ENCODE data around the gene PLEKHF1. TPM values are rescaled to one million over a fixed set of nuclear protein-coding genes. Genes with fewer than 3 reads are reported as not detected.

The PLEKHF1 gene
- total RNA-seq, 4 donors from 2014 or later = 69.1 to 164 (median 135) TPM

DNA sequence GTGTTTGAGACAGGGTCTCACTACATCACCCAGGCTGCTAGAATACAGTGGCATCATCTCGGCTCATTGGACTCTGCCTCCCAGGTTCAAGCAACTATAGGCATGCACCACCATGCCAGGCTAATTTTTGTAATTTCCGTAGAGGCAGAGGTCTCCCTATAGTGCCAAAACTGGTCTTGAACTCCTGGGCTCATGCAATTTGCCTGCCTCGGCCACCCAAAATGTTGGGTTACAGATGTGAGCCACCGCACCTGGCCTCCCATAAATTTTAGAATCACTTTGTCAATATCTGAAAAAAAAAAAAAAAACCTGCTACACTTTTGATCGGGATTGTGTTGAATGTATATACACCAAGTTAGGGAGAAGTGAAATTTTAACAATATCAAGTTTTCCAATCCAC, 11.9 kb upstream of the PLEKHF1 start:
- no peak for DNase-seq
- Histone ChIP-seq H3K27me3 (no peaks in the 10 kb centered on the region), H3K4me1 (no peaks in the 10 kb centered on the region), H3K4me3 (no peak overlapping the region), H3K9me3 (peaks cover 0 to 3% (median 0%) of the 10 kb centered on the region in 3 donors), H3K36me3 (no peaks in the 10 kb centered on the region), H3K27ac (no peak overlapping the region)
- intact Hi-C loops (cut with DNase I; ENCODE audit: low total_unique reads) (no loop called here), in situ Hi-C loops (cut with MboI; ENCODE audit: low sequenced_read_pairs in 4 of 4) (no loop called here)
- TF ChIP-seq POLR2A (IDR thresholded peaks at IDR 0.05) = no peak
- TF ChIP-seq, protein P1, sequence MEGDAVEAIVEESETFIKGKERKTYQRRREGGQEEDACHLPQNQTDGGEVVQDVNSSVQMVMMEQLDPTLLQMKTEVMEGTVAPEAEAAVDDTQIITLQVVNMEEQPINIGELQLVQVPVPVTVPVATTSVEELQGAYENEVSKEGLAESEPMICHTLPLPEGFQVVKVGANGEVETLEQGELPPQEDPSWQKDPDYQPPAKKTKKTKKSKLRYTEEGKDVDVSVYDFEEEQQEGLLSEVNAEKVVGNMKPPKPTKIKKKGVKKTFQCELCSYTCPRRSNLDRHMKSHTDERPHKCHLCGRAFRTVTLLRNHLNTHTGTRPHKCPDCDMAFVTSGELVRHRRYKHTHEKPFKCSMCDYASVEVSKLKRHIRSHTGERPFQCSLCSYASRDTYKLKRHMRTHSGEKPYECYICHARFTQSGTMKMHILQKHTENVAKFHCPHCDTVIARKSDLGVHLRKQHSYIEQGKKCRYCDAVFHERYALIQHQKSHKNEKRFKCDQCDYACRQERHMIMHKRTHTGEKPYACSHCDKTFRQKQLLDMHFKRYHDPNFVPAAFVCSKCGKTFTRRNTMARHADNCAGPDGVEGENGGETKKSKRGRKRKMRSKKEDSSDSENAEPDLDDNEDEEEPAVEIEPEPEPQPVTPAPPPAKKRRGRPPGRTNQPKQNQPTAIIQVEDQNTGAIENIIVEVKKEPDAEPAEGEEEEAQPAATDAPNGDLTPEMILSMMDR (IDR thresholded peaks at IDR 0.05 in 4 of 5, conservative IDR thresholded peaks at IDR 0.05 in 1 of 5) = no peak
- no peak for ATAC-seq

DNA sequence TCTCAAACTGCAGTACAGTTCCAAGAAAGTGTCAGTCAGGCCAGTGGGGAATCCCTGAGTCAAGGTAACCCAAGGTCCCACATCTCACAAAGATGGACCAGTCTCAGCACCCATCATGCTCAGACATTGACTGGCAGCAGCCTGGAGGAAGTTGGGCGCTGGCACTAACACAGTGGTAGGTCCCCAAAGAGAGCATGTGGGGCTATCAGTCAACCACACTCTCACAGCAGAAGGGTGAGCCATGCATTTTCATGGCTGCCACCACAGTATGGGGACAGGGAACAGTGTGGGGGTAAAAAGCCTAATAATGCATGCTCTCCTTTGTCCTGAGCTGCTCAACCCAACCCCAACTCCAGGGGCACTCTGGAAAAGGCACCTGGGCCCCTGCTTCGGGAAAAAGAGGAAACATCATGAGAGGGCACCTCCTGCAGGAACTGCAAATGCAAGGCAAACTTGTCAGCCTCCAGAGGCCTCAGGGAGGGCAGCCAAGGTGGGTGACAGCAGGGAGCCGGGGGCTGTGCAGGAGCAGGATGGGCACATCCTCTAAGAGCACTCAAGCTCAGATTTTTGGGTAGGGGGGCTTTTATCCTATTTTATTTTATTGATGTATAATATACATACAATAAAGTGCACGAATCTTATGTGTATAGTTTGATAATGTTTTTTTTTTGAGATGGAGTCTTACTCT, 9.5 kb upstream of the PLEKHF1 start:
- Histone ChIP-seq H3K4me3 (no peak overlapping the region), H3K9me3 (peaks cover 0 to 3% (median 0%) of the 10 kb centered on the region in 3 donors), H3K27ac (no peak overlapping the region), H3K36me3 (no peaks in the 10 kb centered on the region), H3K27me3 (no peaks in the 10 kb centered on the region), H3K4me1 (no peaks in the 10 kb centered on the region)
- no peak for TF ChIP-seq POLR2A (IDR thresholded peaks at IDR 0.05)
- TF ChIP-seq, protein P1 (IDR thresholded peaks at IDR 0.05 in 4 of 5, conservative IDR thresholded peaks at IDR 0.05 in 1 of 5) = no peak
- intact Hi-C loops (cut with DNase I; ENCODE audit: low total_unique reads) = no loop called here
- ATAC-seq (no peak), DNase-seq (no peak)
- in situ Hi-C loops (cut with MboI; ENCODE audit: low sequenced_read_pairs in 4 of 4) = no loop called here

DNA sequence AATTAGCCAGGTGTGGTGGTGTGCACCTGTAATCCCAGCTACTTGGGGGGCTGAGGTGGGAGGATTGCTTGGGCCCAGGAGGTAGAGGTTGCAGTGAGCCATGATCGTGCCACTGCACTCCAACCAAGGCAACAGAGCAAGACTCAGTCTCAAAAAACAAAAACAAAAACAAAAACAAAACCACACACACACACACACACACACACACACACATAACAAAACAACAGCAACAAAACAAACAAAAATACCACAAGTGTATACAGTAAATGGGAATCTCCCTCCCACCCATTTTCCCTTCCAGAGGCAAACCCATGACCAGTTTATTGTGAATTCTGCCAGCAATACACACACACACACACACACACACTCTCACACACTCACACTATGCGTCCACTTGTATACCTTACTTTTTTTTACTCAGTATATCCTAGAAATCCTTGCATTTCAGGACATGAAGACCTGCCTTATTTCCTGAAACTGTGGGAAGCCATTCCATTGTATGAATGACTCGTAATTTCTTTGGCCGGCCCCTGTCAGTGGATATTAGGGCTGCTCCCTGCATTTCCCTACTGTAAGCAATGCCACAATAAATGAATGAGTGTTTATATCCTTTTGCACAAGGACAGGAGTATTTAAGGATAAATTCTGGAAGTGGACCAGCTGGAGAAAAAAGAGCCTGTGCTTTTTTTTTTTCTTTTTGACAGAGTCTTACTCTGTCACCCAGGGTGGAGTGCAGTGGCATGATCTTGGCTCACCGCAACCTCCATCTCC, 6.9 kb upstream of the PLEKHF1 start:
- no peak for TF ChIP-seq POLR2A (IDR thresholded peaks at IDR 0.05)
- TF ChIP-seq, protein P1 (IDR thresholded peaks at IDR 0.05 in 4 of 5, conservative IDR thresholded peaks at IDR 0.05 in 1 of 5) = no peak
- ATAC-seq = no peak
- Histone ChIP-seq H3K27me3 (no peaks in the 10 kb centered on the region), H3K9me3 (peaks cover 0 to 3% (median 0%) of the 10 kb centered on the region in 3 donors), H3K36me3 (no peaks in the 10 kb centered on the region), H3K4me3 (no peak overlapping the region), H3K4me1 (peaks cover 15 to 17% of the 10 kb centered on the region in 2 donors), H3K27ac (no peak overlapping the region)
- DNase-seq = no peak
- in situ Hi-C loops (cut with MboI; ENCODE audit: low sequenced_read_pairs in 4 of 4) (no loop called here), intact Hi-C loops (cut with DNase I; ENCODE audit: low total_unique reads) (no loop called here)

DNA sequence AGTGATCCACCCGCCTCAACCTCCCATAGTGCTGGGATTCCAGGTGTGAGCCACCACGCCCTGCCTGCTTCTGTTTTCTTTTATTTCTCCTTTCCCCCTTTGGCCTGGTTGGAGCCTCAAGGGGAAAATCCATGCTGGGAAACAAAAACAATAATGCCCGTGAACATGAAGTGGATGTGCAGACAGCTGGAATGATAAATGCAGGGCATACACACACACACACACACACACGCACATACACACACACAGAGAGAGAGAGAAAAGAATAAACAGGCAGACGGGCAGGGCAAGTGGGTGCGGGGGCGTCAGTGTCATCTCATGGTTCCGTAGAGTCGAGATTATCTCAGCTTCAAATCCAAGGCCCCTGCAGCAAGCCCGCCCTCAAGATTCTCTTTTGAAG, 4.4 kb upstream of the PLEKHF1 start:
- peaks cover 21 to 32% of the 10 kb centered on the region in 2 donors for H3K4me1 ChIP-seq
- intact Hi-C loops (cut with DNase I; ENCODE audit: low total_unique reads) = no loop called here
- no peaks in the 10 kb centered on the region for H3K9me3 ChIP-seq
- DNase-seq (no peak), ATAC-seq (no peak)
- H3K4me3 ChIP-seq = no peak overlapping the region
- no peaks in the 10 kb centered on the region for H3K36me3 ChIP-seq
- TF ChIP-seq, protein P1 (IDR thresholded peaks at IDR 0.05 in 4 of 5, conservative IDR thresholded peaks at IDR 0.05 in 1 of 5) = no peak
- TF ChIP-seq POLR2A (IDR thresholded peaks at IDR 0.05) = no peak
- no peaks in the 10 kb centered on the region for H3K27me3 ChIP-seq
- in situ Hi-C loops (cut with MboI; ENCODE audit: low sequenced_read_pairs in 4 of 4) = loop anchor here in 2 of 4 donors (5.0 to 10.0 kb wide), 2 partner anchors 49 to 54 kb away; partner anchors contain the start of gene C19orf12 (in 2 of the 2)
- H3K27ac ChIP-seq = peak overlapping the region in 1 of 4 donors; percentile 5

Data from gastrocnemius medialis (tissue), 4 donors.